HG02840 (cell line): ENCODE data around the gene HAPLN1.
"Not testable (repeated sequence)": the region's sequence is repeated elsewhere in the genome, so short reads cannot be mapped to it uniquely, and the experiment has no call there.

Experiments used
- ATAC-seq: cut with Tn5 transposase; IDR thresholded peaks from one replicate; pipeline ENCODE4 v1.9.1; 2021; ENCODE audit warnings: mild to moderate bottlenecking, moderate library complexity, moderate number of reproducible peaks; ENCODE audit not compliant: unreplicated experiment, low FRiP score

The HAPLN1 gene

DNA sequence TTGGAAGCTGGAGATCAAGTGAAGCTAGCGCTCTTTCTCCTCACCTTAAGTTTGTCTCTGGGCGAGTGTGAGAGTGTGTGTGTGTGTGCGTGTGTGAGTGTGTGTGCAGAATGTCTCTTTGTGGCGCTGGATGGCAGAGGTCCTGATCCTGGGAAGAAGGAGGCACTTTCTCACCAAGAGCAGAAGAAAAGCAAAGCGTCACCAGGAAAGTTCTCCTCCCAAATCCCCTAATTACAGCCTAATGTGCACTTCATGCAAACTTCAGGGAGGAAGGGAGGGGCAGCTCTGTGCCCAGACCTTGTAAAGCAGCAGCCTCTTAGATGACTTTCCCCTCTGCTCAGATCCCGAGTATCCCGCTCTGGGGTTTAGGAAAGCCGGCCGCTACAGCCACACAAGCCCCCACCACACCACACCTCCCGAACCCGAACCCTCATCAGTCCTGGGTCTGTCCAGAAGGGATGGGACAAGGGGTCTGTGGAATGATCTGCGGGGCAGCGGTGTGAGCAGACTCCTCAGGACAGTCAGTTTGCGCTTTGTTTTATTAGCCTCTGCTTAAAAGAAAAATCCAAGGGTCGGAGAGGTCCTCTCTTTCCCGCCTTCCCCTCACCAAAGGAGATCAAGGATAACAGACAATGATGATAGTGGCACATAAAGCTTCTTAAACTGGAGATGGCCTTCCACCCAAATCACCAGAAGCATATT is at the start of gene HAPLN1:
Gene HAPLN1, minus strand, starts transcription at position 20 of the 702 bp plus-strand sequence. CDS start 47,332 bp downstream, outside the sequence.
- ATAC-seq = no peak

DNA sequence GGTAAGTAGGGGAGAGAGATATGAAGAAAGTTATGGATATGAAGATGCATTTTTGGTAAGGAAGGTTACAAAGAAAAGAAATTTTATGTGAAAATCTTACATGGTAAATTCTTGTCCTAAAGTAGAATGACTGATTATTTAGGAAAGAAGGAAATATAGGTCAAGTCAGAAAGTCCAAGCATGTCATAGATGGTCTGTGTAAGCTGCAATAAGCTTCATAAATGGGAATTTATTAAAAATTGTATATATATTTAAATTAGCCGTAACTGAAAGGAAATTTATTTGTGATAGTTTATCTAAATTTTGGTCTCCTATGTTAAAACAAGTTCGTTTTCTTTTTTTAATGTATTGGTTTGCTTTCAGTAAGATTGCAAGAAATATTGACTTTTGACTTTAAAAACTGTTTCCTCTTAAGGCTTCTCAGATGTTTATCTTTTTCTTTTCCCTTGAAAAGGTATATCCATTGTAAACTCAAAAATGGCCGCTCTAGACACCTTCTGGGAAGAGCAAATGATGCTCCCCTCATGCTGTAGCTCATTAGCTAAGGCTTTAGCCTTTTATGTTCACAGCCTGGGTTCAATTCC is 46.8 kb upstream of the HAPLN1 start:
- ATAC-seq = no peak

DNA sequence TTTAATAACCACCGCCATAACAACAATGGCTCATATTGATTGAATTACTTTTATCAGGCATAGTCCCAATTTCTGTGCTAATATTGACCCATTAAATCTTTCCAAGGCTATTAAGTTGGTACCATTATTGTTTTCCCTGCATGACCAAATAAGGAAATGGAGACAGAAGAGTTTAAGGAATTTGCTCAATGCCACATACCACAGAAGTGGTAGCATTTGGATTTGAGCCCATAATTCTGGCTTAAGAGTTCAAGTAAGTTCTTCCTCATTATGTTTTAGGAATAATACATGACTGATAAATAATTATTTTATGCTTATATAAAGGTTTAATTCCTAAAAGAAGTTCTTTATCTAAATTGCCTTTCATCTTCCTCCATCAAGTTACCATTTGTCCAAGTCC is 43.4 kb upstream of the HAPLN1 start:
- no peak for ATAC-seq

DNA sequence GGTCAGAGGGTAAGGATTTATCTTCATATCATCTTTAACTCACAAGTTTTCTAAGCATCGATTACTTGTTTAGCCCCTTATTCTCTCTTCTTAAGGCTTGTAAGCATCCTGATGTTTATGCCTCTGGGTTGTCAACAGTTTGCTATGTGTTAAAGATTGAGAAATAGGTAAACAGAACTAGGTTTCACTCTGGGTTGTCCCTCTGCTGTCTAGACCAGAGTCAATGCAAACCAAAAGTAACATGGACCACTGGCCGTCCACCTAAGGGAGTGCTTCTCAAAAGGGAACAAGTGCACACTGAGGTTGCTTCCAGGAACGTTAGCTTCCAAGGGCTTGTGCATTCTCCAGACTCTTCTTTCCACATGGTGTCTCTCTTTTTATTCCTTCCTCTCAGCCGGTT is 39.9 kb upstream of the HAPLN1 start:
- no peak for ATAC-seq

DNA sequence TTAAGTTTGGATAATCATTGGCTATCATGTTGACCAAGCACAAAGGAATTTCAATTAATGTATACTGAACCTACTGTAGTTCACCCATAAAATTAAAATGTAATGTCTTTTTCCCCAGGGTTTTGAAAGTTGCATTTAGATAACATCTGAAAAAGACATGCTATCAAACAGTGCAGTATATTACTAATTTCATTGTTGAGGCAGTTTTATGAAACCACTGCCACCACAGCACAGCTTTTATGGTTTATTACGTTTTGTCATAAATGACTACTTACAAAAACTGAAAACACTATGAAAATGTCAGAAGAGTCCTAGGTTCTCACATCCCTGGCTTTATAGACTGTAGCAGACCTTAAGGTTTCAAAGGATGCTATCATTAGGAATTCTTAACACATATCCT is 32.0 kb upstream of the HAPLN1 start:
- ATAC-seq = no peak

DNA sequence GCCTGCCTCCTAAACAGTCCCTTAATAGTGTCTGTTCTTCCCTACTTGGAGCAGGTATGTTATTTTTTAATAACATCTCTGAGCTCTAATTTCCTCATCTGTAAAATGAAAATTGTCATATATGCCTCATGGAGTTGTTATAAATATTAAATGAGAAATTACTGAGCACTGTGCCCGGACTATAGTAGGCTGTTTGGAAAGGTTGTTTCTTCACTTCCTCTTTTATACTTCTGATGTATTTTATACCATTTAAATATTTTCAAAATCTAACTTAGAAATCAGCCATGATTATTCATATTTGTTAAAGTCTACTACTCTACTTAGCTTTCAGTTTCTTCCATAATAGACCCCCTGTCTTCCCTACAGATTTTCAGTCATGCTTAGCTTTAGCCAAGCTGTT is 30.5 kb upstream of the HAPLN1 start:
- ATAC-seq = no peak

DNA sequence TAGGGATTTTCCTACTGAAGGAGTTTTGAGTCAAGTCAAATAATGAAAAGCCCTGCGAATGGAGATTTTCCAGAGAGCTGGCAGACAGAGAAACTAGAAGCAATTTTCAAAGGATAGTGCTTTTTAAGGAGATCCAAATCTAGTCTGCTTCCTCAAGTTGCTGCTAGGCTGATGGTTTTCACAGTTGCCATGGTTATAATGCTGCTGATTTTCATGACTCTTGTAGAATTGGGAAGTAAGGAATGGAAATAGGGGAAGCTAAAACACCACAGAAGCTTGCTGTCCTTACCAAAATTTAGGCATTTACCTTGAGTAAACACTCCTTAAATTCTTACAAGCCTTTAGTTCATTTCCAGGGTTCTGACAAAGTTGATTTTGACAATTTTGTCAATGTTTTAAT is 30.1 kb upstream of the HAPLN1 start:
- ATAC-seq = no peak

DNA sequence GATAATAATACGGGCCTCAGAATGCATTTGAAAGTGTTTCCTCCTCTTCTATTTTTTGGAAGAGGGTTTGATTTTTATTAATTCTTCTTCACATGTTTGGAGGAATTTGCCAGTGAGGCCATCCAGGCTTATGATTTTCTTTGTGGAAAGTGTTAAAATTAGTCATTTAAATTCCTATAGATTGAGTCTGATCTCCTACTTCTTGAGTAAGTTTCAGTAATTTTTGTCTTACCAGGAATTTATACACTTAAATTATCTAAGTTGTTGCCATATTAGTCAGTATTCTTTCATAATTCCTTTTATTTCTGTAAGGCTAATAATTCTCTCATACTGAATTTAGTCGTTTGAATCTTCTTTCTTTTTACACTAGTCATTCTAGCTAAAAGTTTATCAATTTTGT is 25.2 kb upstream of the HAPLN1 start:
- ATAC-seq = no peak

DNA sequence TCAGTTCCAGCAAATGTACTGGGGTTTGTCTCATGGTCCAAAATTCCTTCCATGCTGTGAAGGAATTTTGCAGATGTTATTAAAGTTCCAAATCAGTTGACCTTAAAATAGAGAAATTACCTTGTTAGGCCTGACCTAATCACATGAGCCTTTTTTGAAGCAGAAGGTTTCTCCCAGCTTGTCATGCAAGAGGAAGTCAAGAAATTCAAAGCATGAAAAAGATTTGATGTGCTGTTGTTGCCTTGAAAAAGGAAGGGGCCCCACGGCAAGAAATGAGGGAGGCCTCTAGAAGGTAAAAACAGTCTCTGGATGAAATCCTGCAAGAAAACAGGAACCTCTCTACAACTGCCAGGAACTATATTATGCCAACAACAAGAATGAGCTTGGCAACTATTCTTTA is 24.2 kb upstream of the HAPLN1 start:
- no peak for ATAC-seq

DNA sequence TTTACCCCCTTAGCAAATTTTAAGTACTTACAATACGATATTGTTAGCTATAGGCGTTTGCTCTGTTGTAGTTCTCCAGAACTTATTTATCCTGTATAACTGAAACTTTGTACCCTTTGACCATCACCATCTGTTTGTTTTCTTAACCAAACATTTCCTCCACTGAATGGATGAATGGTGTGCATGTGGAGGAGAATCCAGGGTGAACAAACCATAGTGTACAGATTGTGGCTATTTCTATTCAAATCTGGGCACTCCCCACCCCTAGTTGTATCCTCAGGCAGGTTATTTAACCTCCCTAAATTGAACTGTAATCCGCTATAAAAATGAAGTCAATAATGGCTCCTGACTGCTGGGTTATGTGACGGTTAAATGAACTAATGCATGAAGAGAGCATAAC is 21.4 kb upstream of the HAPLN1 start:
- ATAC-seq = no peak

DNA sequence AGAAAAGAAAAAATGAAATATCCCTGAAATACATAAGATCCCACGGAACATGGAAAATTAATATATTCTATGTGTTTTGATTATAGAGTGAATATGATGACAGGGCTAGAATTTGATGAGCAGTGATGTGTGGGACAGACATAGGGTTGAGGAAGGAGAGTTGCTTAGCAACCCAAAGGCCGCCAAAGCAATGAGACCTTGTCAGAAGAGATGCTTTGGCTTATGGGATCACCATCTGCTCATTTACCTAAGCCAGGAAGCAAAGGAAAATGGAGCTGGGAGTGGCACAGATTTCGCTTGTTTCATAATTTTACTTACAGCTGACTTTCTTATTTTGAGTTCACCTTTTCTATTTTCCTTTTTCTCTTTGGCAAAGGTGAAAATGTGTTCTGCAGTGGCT is 20.9 kb upstream of the HAPLN1 start:
- no peak for ATAC-seq

DNA sequence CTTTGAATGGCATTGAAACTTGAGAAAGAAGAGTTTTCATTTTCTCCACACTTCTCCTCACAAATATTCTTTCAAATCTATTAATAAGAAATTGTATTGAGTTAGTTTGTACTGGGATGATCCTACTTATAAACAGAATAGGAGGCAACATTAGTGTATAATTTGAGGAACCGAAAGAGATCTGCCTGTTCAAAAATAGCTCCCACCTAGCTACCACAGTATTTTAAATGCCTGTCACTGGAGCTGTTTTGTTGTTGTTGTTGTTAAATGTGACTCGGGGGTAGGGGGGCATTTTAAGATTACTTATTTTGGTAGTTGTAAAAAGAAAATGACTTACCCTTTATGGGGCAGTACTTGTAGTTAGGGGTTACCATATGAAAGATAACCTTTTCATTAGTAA is 20.1 kb upstream of the HAPLN1 start:
- no peak for ATAC-seq

DNA sequence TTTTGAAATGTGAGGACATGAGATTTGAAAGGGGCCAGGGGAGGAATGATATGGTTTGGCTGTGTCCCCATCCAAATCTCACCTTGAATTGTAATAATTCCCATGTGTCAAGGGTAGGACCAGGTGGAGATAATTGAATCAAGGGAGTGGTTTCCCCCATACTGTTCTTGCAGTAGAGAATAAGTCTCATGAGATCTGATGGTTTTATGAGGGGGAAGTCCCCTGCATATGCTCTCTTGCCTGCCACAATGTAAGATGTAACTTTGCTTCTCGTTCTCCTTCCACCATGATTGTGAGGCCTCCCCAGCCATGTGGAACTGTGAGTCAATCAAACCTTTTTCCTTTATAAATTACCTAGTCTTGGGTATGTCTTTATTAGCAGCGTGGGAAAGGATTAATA is 15.5 kb upstream of the HAPLN1 start:
- ATAC-seq = not testable (repeated sequence)

DNA sequence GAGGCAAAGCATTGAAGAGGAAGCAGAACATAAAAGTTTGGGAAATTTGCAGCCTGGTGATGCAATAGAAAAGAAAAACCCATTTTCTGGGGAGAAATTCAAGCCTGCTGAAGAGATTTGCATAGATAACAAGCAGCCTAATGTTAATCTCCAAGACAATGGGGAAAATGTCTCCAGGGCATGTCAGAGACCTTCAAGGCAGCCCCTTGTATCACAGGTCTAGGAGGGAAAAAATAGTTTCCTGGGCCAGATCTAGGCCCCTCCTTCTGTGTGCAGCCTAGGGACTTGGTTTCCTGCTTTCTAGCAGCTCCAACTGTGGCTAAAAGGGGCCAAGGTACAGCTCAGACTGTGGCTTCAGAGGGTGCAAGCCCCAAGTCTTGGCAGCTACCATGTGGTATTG is 14.4 kb upstream of the HAPLN1 start:
- not testable (repeated sequence) for ATAC-seq

DNA sequence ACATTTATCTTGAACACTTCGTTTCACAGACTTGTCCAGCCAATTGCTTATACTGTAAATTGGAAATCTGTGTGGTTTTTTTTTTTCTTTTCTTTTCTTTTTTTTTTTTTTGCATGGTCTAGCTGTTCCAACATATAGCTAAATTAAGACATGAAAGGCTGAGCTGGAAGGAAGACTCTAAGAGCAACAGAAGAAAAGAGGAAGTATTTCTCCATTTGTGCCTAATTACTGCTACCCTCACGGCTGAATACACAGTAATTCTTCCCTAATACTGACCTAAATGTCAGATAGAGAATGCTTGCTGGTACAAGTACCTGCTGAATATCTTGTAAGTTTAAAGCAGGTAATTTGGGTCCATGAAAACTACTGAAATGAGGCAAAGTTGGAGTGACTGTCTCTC is 11.0 kb upstream of the HAPLN1 start:
- ATAC-seq = no peak

DNA sequence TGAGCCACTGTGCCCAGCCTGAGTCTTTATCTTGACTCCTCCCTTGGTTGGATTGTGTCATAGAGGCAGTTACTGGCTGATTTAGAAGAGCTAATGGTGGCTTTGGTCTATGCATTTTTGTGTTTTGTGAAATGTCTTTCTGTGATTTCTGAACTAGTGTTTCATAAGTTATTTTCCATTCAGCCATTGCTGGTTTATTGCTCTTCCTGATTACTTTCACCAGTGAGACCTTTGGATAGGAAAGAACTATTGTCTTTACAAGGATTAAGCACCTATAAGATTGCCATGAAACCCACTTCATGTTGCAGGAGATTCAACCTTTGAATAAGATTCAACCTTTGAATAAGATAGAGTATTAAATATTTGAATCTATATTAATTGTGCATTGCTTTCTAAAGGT is 8.7 kb upstream of the HAPLN1 start:
- ATAC-seq = no peak

DNA sequence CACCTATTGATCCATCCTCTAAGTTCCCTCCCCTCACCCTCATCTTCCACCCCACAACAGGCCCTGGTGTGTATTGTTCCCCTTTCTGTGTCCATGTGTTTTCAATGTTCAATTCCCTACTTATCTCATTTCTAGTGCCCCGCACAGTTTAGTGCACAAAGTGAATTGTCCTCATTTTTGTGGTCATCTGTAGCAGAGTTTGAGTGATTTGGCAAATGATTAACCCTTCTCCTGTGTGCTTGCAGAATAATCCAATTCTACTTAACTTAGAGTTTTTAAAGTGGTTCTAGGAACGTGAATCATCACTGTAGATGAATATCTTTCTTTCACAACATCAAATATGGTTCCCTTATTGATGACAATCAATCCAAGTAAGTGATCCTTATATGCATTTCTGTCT is 6.3 kb upstream of the HAPLN1 start:
- no peak for ATAC-seq

DNA sequence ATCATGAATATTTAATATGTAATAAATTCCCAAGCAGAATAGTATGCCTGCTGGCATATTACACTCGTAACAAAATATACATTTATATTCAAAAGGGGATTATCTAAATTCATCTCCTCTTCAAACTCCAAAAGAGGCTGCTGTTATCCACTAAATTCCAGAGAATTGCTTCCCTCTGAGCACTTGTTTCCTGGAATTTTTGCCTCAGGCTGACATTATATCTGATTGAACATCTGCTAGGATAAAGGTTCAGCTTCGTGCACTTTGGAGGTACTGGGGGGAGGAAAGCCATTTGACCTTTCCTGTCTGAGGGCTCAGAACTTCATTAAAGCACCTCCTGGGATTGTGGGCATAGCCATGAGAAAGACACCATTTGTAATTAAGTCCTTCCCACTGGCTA is 4.3 kb upstream of the HAPLN1 start:
- no peak for ATAC-seq

DNA sequence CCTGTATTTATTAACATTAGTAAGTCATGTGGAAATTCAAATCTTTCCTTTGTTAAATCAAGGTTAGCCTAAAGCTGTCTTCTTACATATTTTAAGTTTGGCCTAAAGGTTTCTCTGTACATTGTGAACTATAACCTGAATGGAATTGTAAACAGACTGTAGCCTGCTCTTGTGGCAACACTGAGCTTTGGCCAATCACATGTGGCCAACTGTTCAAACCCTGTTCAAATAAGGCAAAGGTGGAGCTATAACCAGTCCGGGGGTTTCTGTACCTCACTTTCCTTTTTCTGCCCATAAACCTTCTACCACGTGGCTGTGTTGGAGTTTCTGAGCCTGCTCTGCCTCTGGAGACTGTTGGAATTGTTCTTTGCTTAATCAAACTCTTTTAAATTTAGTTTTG is 3.3 kb upstream of the HAPLN1 start:
- ATAC-seq = no peak

DNA sequence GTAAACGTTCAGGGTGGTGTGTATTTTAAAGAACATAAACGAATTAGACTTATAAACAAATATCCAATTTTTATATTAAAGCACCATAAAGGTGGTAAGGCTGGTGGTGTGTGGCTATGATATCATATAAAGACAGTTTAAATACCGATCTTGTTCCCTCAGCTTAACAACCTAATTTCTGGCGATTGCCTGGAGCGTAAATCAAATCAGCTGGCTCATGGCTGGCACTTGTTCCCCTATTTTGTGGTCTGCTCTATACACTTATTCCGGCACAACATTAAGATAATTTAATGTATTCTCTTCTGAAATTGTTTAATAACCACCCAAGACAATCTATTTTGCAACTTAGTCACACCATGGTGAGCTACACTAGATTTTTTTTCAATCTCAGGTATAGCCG is 2.4 kb upstream of the HAPLN1 start:
- ATAC-seq = no peak

DNA sequence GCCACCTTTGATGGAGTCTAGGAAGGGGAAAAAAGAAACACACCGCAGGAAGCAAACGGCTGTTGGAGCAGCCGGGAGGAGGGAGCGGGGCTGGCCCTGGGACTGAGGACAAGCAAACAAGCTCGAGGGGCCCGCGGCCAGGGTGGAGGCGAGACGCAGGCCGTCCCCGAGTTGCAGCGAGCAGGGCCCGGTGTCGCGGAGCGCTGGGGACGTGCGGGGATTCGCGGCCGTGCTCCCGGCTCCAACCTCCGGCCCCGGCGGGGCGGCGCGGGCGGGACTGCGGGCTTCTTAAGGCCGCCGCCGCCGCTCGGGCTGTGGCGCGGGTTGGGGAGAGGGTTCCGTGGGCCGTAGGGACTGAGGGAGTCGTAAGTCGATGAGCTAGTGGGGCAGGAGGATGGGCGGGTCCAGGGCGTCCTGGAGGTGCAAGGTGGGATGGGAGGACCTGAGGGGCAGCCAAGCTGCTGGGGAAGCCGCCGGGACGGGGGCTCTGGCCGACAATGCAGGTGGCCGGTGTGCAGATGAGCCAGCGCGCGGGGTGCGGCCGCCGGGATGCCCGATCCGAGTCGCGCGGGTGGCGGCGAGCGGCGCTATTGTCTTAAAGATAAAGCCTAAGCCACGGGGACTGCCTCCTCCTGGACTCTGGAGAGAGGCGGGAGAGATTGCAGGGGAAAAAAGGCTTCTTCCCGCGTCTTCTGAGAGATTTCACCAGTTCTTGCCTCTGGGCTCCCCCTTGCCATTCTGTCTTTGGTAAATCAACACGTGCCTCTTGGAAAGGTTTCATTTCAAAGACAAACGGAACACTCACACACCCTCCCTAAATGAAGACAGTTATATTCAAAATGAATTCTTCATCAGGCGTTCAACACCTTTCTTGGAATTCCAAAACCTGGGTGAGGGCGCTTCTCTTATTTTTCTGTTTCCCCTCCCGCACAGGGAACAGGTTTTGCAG is 1.6 kb upstream of the HAPLN1 start:
- ATAC-seq = no peak
